Neuronal stem cell (in vitro differentiated cells): ENCODE data around the gene RCOR2. TPM values are rescaled to one million over a fixed set of nuclear protein-coding genes. Genes with fewer than 3 reads are reported as not detected.

Source experiments
- small RNA-seq: library from polyadenylated mRNA; stranded (forward); fragments of <200 nt; extraction: miRNeasy Mini kit (QIAGEN cat#:217004); gene quantifications from one replicate; pipeline ENCODE3, GENCODE V24; 2013; ENCODE audit not compliant: insufficient read depth

The RCOR2 gene

Small RNAs within 50 kb of the gene (small RNA-seq; reads per million reads assigned to genes)
- gene RNU6-1306P, result not detected
